HCT116 (cell line): ENCODE data around the gene TGOLN2. TPM values are rescaled to one million over a fixed set of nuclear protein-coding genes. Genes with fewer than 3 reads are reported as not detected.
A peak's percentile ranks its signal among the peaks of the same experiment; 100 is the strongest.

ENCODE experiments used
- ATAC-seq: fragments of 200-7000 bp; cut with Tn5 transposase; 2 replicates; pipeline ENCODE4 v1.9.1; 2020; ENCODE audit warnings: mild to moderate bottlenecking, moderate library complexity
- BruUV-seq: library from RNA; stranded (reverse); fragments of 400-500 nt; replicated peaks from 2 replicates; lab custom pipeline; 2021; lab: Mats Ljungman, UMichigan
- CTCF ChIA-PET: fragments of 300-600 bp; sonication (Branson Sonifier 250); formaldehyde crosslinking; loops from one replicate; lab custom pipeline; 2021; ENCODE audit warnings: antibody characterized with exemption; lab: Charles Lee
- POLR2A ChIA-PET: fragments of 300-600, 350-600 bp; sonication (Branson Sonifier 250); formaldehyde crosslinking; loops from one replicate; lab custom pipeline; 2021; ENCODE audit warnings: antibody characterized with exemption; lab: Charles Lee
- RAD21 ChIA-PET, 2 experiments: fragments of 300-600 bp; sonication (Branson Sonifier 250); formaldehyde crosslinking; loops; one replicate each; lab custom pipeline; 2023; ENCODE audit warnings: low total read pairs in 2 of 2; ENCODE audit not compliant: uncharacterized antibody in 2 of 2, unreplicated experiment in 2 of 2, low non-redundant PET in 1 of 2; lab: Charles Lee
- DNase-seq: peaks from one replicate; pipeline ENCODE4 v3.0.0-alpha.2; 2010; ENCODE audit warnings: low read depth, low spot score
- H2AFZ ChIP-seq: fragments of 200-600 bp; shearing (Covaris generic), sonication (generic); 2 replicates; pipeline ENCODE4 v1.6.1; 2017; ENCODE audit warnings: low read depth, mixed run types, mixed read lengths, antibody characterized with exemption, low read length; ENCODE audit not compliant: poor library complexity, severe bottlenecking
- H3K27ac ChIP-seq: 2 replicates; pipeline ENCODE4 v1.5.1; 2012; ENCODE audit warnings: low read depth, low read length
- H3K27me3 ChIP-seq: fragments of 200-600 bp; sonication (generic); 2 replicates; pipeline ENCODE4 v1.6.1; 2016; ENCODE audit warnings: mixed run types, low read length, mixed read lengths; ENCODE audit not compliant: insufficient read depth
- H3K36me3 ChIP-seq, 2 experiments: fragments of 200-500 bp in 1 of 2; fragments of 200-600 bp in 1 of 2; sonication (Bioruptor generic) in 1 of 2; sonication (generic) in 1 of 2; 2 replicates each; pipeline versions ENCODE4 v1.5.1 to v1.6.1; 2014 to 2016; ENCODE audit warnings: low read length in 2 of 2, inconsistent platforms in 1 of 2, mixed read lengths in 1 of 2, mixed run types in 1 of 2; ENCODE audit not compliant: insufficient read depth in 2 of 2, control insufficient read depth in 1 of 2
- H3K4me1 ChIP-seq, 2 experiments: fragments of 200-600 bp in 1 of 2; sonication (generic) in 1 of 2; 2 replicates each; pipeline versions ENCODE4 v1.5.1 to v1.6.1; 2012 to 2017; ENCODE audit warnings: low read length in 2 of 2, inconsistent platforms in 1 of 2, mild to moderate bottlenecking in 1 of 2, mixed read lengths in 1 of 2, mixed run types in 1 of 2, moderate library complexity in 1 of 2; ENCODE audit not compliant: insufficient read depth in 2 of 2, control insufficient read depth in 1 of 2
- H3K4me2 ChIP-seq: fragments of 200-600 bp; sonication (generic); 2 replicates; pipeline ENCODE4 v1.6.1; 2017; ENCODE audit warnings: mixed run types, low read length, mixed read lengths
- H3K4me3 ChIP-seq, 2 experiments: fragments of 200-600 bp in 1 of 2; sonication (generic) in 1 of 2; replicated peaks in 1 of 2; 2 replicates each; pipeline ENCODE4 v1.5.1; 2011 to 2016; ENCODE audit warnings: low read length in 2 of 2, control low read depth in 1 of 2, low read depth in 1 of 2, mild to moderate bottlenecking in 1 of 2, mixed read lengths in 1 of 2, mixed run types in 1 of 2
- H3K79me2 ChIP-seq: fragments of 200-600 bp; sonication (generic); 2 replicates; pipeline ENCODE4 v1.6.1; 2017; ENCODE audit warnings: mild to moderate bottlenecking, mixed run types, low read length, moderate library complexity, mixed read lengths; ENCODE audit not compliant: insufficient read depth
- H3K9ac ChIP-seq: fragments of 200-600 bp; sonication (generic); 2 replicates; pipeline ENCODE4 v1.6.1; 2016; ENCODE audit warnings: low read length, mixed read lengths
- H3K9me2 ChIP-seq: fragments of 200-600 bp; sonication (generic), shearing (Covaris generic); 2 replicates; pipeline ENCODE4 v1.6.1; 2017; ENCODE audit warnings: mixed run types, mild to moderate bottlenecking, moderate library complexity; ENCODE audit not compliant: insufficient read depth
- H3K9me3 ChIP-seq, 2 experiments: fragments of 200-500 bp in 1 of 2; fragments of 200-600 bp in 1 of 2; sonication (Bioruptor generic) in 1 of 2; sonication (generic) in 1 of 2; 2 replicates each; pipeline ENCODE4 v1.6.1; 2014 to 2017; ENCODE audit warnings: low read length in 2 of 2, mixed read lengths in 2 of 2, inconsistent platforms in 1 of 2, low read depth in 1 of 2, mild to moderate bottlenecking in 1 of 2, mixed run types in 1 of 2, moderate library complexity in 1 of 2; ENCODE audit not compliant: control insufficient read depth in 1 of 2, insufficient read depth in 1 of 2
- H4K20me1 ChIP-seq: fragments of 200-600 bp; sonication (generic), shearing (Covaris generic); 2 replicates; pipeline ENCODE4 v1.6.1; 2017; ENCODE audit warnings: mixed run types, mild to moderate bottlenecking, moderate library complexity; ENCODE audit not compliant: insufficient read depth
- CEBPB ChIP-seq: IDR thresholded peaks from 2 replicates; pipeline ENCODE4 v1.6.1; 2012; ENCODE audit warnings: low read depth
- EGR1 ChIP-seq: IDR thresholded peaks from 2 replicates; pipeline ENCODE4 v1.6.1; 2012; ENCODE audit warnings: low read depth
- EZH2 ChIP-seq: fragments of 200-600 bp; sonication (generic); IDR thresholded peaks from 2 replicates; pipeline ENCODE4 v1.6.1; 2017; ENCODE audit warnings: antibody characterized with exemption, mixed run types
- EZH2phosphoT487 ChIP-seq: fragments of 200-600 bp; IDR thresholded peaks from 2 replicates; pipeline ENCODE4 v1.6.1; 2018; ENCODE audit warnings: antibody characterized with exemption, borderline replicate concordance
- JUND ChIP-seq: IDR thresholded peaks from 2 replicates; pipeline ENCODE4 v1.6.1; 2012
- MAX ChIP-seq: IDR thresholded peaks from 2 replicates; pipeline ENCODE4 v1.6.1; 2012
- TCF7L2 ChIP-seq: IDR thresholded peaks from 2 replicates; pipeline ENCODE4 v1.7.0; 2011; ENCODE audit warnings: borderline replicate concordance, inconsistent platforms; ENCODE audit not compliant: insufficient read depth, insufficient read length; ENCODE audit errors: extremely low read depth
- ZFX ChIP-seq: fragments of 450-650 bp; IDR thresholded peaks from 2 replicates; pipeline ENCODE4 v1.6.1; 2017
- ZNF274 ChIP-seq: fragments of 200-500 bp; sonication (Bioruptor generic); IDR thresholded peaks from 2 replicates; pipeline ENCODE4 v1.6.1; 2014; ENCODE audit warnings: mild to moderate bottlenecking, low read depth, low read length, inconsistent platforms
- intact Hi-C: fragments of 100-400 bp; cut with micrococcal nuclease; formaldehyde crosslinking; loops from 2 replicates; pipeline ENCODE4 v1.10.0; 2022
- total RNA-seq: library from RNA; stranded (reverse); gene quantifications from one replicate; pipeline ENCODE4 v1.2.1, GENCODE V29; 2021; ENCODE audit not compliant: unreplicated experiment
- TF ChIP-seq, protein P1 (sequence below), 3 experiments: fragments of 200-600 bp in 1 of 3; sonication (generic) in 1 of 3; IDR thresholded peaks in 2 of 3; conservative IDR thresholded peaks in 1 of 3; 2 replicates each; pipeline ENCODE4 v1.5.1; 2012 to 2017; ENCODE audit warnings: low read depth in 2 of 3, low read length in 2 of 3, antibody characterized with exemption in 1 of 3, borderline replicate concordance in 1 of 3, control low read depth in 1 of 3, mild to moderate bottlenecking in 1 of 3, mixed read lengths in 1 of 3, mixed run types in 1 of 3, moderate library complexity in 1 of 3; ENCODE audit not compliant: insufficient read depth in 1 of 3
- TF ChIP-seq, protein P2 (sequence below): IDR thresholded peaks from 2 replicates; pipeline ENCODE4 v1.6.1; 2012; ENCODE audit warnings: low read depth
- TF ChIP-seq, protein P3 (sequence below): IDR thresholded peaks from 2 replicates; pipeline ENCODE4 v1.6.1; 2012

Gene TGOLN2
- total RNA-seq, 1 experiment from 2014 or later, result 43.2 TPM

DNA sequence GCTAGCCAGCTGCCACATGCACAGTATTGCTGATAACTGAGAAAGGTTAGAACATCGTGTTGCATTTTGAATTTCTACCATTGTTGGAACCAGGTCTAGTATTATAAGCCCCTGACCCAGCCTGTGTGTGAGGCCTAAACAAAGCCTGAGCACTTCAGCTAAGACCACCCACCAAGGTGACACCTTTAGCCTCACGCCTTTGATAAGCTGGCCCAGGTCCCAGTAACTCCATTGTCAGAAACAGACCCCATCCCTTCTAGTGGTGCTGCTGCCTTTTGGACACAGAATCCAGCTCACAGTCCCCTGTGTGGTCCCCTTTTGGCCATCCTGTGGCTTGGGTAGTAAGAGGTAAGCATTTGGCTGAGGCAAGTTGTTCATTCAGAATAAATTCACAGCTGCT, 28.4 kb upstream of the TGOLN2 start:
- Histone ChIP-seq H4K20me1 (no peaks in the 10 kb centered on the region), H3K36me3 (peaks cover 2 to 12% of the 10 kb centered on the region in 2 experiments; a peak in 2 of 4 replicates), H3K9me3 (no peaks in the 10 kb centered on the region), H3K4me2 (no peak overlapping the region), H3K4me1 (peaks cover 9 to 14% of the 10 kb centered on the region in 2 experiments; a peak in 3 of 4 replicates), H3K9ac (no peak overlapping the region), H3K9me2 (no peaks in the 10 kb centered on the region), H3K27me3 (no peaks in the 10 kb centered on the region), H2AFZ (no peak overlapping the region), H3K4me3 (no peak overlapping the region), H3K27ac (no peak overlapping the region), H3K79me2 (peaks cover 31% of the 10 kb centered on the region)
- RAD21 ChIA-PET, result no interaction called here
- no TSS peak for BruUV-seq
- ATAC-seq (no peak), DNase-seq (no peak)
- CTCF ChIA-PET, result interaction anchor here (1.2 kb wide), 1 partner anchor 14 kb away, joined by 3 read pairs; no protein-coding TSS in a partner anchor
- POLR2A ChIA-PET, result no interaction called here
- no peak for TF ChIP-seq JUND
- no peak for TF ChIP-seq EGR1
- TF ChIP-seq TCF7L2, result no peak
- TF ChIP-seq, protein P1, sequence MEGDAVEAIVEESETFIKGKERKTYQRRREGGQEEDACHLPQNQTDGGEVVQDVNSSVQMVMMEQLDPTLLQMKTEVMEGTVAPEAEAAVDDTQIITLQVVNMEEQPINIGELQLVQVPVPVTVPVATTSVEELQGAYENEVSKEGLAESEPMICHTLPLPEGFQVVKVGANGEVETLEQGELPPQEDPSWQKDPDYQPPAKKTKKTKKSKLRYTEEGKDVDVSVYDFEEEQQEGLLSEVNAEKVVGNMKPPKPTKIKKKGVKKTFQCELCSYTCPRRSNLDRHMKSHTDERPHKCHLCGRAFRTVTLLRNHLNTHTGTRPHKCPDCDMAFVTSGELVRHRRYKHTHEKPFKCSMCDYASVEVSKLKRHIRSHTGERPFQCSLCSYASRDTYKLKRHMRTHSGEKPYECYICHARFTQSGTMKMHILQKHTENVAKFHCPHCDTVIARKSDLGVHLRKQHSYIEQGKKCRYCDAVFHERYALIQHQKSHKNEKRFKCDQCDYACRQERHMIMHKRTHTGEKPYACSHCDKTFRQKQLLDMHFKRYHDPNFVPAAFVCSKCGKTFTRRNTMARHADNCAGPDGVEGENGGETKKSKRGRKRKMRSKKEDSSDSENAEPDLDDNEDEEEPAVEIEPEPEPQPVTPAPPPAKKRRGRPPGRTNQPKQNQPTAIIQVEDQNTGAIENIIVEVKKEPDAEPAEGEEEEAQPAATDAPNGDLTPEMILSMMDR (IDR thresholded peaks at IDR 0.05 in 2 of 3, conservative IDR thresholded peaks at IDR 0.05 in 1 of 3; ENCODE audit: borderline replicate concordance in 1 of 3, insufficient read depth in 1 of 3, low read depth in 2 of 3, low read length in 2 of 3), result no peak
- no peak; the same call in 1 of the 2 replicates for TF ChIP-seq ZFX
- no peak for TF ChIP-seq EZH2
- TF ChIP-seq ZNF274, result no peak
- intact Hi-C loops, result no loop called here

DNA sequence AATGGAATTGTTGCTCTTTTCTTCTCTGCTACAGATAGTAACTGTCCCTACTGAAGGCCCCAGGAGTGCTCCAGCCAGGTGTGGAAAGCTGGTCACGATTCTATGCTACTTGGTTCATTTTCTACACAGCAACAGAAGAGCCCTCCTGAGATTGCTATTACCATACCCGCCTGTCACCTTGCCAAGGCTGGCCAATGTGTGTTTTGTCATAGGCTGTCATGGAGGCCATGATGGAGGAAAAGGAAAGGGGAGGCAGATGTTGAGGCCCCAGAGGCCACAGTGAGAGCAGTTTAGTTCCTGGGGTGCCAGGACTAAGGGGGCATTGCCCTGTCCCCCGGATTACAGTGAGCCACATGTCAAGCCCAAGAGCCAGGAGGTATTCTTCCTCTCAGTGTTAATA, 27.7 kb upstream of the TGOLN2 start:
- 0 out of 2 replicates have a peak overlapping the region, but pooled peaks have one; percentile 45 for H3K27ac ChIP-seq
- H4K20me1 ChIP-seq, result no peaks in the 10 kb centered on the region
- H3K9me2 ChIP-seq, result no peaks in the 10 kb centered on the region
- POLR2A ChIA-PET, result interaction anchor here (1.6 to 1.7 kb wide), 2 partner anchors 10 to 184 kb away, joined by 9 to 14 read pairs; partner anchors contain the start of gene MAT2A
- DNase-seq (no peak), ATAC-seq (no peak)
- peak overlapping the region; percentile 83 for H3K9ac ChIP-seq
- peak overlapping the region; percentile 95 for H3K4me2 ChIP-seq
- H3K36me3 ChIP-seq, result peaks cover 5 to 18% of the 10 kb centered on the region in 2 experiments; a peak in 3 of 4 replicates
- RAD21 ChIA-PET, result no interaction called here
- H3K4me3 ChIP-seq, result peak overlapping the region; percentile 86 to 95
- H3K9me3 ChIP-seq, result no peaks in the 10 kb centered on the region
- peaks cover 9 to 14% of the 10 kb centered on the region in 2 experiments; a peak in 3 of 4 replicates for H3K4me1 ChIP-seq
- BruUV-seq, result no TSS peak
- no peak overlapping the region for H2AFZ ChIP-seq
- no peaks in the 10 kb centered on the region for H3K27me3 ChIP-seq
- H3K79me2 ChIP-seq, result peaks cover 31% of the 10 kb centered on the region
- CTCF ChIA-PET, result no interaction called here
- intact Hi-C loops, result no loop called here
- TF ChIP-seq, protein P2, sequence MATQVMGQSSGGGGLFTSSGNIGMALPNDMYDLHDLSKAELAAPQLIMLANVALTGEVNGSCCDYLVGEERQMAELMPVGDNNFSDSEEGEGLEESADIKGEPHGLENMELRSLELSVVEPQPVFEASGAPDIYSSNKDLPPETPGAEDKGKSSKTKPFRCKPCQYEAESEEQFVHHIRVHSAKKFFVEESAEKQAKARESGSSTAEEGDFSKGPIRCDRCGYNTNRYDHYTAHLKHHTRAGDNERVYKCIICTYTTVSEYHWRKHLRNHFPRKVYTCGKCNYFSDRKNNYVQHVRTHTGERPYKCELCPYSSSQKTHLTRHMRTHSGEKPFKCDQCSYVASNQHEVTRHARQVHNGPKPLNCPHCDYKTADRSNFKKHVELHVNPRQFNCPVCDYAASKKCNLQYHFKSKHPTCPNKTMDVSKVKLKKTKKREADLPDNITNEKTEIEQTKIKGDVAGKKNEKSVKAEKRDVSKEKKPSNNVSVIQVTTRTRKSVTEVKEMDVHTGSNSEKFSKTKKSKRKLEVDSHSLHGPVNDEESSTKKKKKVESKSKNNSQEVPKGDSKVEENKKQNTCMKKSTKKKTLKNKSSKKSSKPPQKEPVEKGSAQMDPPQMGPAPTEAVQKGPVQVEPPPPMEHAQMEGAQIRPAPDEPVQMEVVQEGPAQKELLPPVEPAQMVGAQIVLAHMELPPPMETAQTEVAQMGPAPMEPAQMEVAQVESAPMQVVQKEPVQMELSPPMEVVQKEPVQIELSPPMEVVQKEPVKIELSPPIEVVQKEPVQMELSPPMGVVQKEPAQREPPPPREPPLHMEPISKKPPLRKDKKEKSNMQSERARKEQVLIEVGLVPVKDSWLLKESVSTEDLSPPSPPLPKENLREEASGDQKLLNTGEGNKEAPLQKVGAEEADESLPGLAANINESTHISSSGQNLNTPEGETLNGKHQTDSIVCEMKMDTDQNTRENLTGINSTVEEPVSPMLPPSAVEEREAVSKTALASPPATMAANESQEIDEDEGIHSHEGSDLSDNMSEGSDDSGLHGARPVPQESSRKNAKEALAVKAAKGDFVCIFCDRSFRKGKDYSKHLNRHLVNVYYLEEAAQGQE, result no peak
- TF ChIP-seq, protein P3, sequence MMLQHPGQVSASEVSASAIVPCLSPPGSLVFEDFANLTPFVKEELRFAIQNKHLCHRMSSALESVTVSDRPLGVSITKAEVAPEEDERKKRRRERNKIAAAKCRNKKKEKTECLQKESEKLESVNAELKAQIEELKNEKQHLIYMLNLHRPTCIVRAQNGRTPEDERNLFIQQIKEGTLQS, result no peak
- TF ChIP-seq CEBPB (no peak), MAX (no peak), EZH2phosphoT487 (no peak)
